AG04449 (cell line): ENCODE measurements around the gene CAD.

Experiments
- CTCF ChIA-PET: fragments of 350-600 bp; formaldehyde crosslinking; extraction: SDS; loops from one replicate; lab custom pipeline; 2021; ENCODE audit warnings: antibody characterized with exemption; lab: Yijun Ruan, JAX
- POLR2A ChIA-PET: fragments of 400-600, 350-600 bp; formaldehyde crosslinking; extraction: SDS; loops from one replicate; lab custom pipeline; 2020; ENCODE audit warnings: antibody characterized with exemption, inconsistent platforms; lab: Yijun Ruan, JAX
- DNase-seq: peaks from one replicate; pipeline ENCODE4 v3.0.0-alpha.2; 2010; ENCODE audit warnings: low read depth, low spot score
- H3K4me3 ChIP-seq: 2 replicates; pipeline ENCODE4 v1.5.1; 2011; ENCODE audit warnings: low read depth, mild to moderate bottlenecking, control low read depth, low read length
- TF ChIP-seq, protein P1 (sequence below): IDR thresholded peaks from one replicate; pipeline ENCODE4 v1.5.1; 2011; ENCODE audit warnings: mild to moderate bottlenecking, moderate library complexity, low read length, control low read depth, inconsistent platforms; ENCODE audit not compliant: insufficient read depth; ENCODE audit errors: missing control alignments

The CAD gene

DNA sequence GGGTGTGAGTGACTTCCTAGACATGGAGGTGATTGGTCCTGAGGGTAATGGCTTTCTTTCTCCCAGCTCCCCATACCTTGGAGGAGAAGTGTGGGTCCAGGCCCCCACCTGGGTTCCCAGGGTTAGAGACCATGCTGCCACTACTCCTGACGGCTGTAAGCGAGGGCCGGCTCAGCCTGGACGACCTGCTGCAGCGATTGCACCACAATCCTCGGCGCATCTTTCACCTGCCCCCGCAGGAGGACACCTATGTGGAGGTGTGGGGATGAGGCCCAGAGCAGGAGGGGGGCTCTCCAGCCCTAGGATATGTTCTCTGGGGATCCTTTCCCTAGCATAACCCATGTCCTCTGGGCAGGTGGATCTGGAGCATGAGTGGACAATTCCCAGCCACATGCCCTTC, 21.8 kb downstream of the CAD start:
- ChIA-PET POLR2A (no interaction called here), CTCF (interaction anchor here (1.1 kb wide), 1 partner anchor 13 kb away, joined by 3 read pairs; no protein-coding TSS in a partner anchor)
- TF ChIP-seq, protein P1, sequence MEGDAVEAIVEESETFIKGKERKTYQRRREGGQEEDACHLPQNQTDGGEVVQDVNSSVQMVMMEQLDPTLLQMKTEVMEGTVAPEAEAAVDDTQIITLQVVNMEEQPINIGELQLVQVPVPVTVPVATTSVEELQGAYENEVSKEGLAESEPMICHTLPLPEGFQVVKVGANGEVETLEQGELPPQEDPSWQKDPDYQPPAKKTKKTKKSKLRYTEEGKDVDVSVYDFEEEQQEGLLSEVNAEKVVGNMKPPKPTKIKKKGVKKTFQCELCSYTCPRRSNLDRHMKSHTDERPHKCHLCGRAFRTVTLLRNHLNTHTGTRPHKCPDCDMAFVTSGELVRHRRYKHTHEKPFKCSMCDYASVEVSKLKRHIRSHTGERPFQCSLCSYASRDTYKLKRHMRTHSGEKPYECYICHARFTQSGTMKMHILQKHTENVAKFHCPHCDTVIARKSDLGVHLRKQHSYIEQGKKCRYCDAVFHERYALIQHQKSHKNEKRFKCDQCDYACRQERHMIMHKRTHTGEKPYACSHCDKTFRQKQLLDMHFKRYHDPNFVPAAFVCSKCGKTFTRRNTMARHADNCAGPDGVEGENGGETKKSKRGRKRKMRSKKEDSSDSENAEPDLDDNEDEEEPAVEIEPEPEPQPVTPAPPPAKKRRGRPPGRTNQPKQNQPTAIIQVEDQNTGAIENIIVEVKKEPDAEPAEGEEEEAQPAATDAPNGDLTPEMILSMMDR: no peak

DNA sequence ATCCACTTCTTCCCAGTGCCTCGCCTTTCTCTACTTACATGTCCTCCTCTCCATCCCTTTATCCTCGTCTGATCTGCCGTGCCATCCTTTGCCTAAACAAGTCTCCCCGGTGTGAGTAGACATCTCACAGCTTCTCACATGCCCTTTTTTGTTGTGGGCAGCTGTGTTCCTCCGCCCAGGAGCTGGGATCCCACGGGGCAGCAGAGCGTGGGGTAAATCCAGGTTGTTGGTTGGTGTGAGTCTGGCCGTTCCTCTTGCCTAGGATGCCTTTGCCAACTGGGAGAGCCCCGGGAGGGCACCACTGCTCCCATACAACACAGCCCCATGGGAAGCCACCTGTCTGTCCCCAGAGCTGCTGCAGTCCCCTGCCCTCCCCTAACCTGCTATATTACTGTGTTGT, 23.2 kb downstream of the CAD start:
- CTCF ChIA-PET: interaction anchor here (1.3 to 1.6 kb wide), 2 partner anchors 15 to 63 kb away, joined by 3 to 8 read pairs; no protein-coding TSS in a partner anchor
- POLR2A ChIA-PET: no interaction called here
- H3K4me3 ChIP-seq: no peak overlapping the region
- DNase-seq: no peak
- TF ChIP-seq, protein P1: no peak

More for the DNA sequence above, 21.8 kb downstream of the CAD start:
- H3K4me3 ChIP-seq: no peak overlapping the region
- DNase-seq: no peak

DNA sequence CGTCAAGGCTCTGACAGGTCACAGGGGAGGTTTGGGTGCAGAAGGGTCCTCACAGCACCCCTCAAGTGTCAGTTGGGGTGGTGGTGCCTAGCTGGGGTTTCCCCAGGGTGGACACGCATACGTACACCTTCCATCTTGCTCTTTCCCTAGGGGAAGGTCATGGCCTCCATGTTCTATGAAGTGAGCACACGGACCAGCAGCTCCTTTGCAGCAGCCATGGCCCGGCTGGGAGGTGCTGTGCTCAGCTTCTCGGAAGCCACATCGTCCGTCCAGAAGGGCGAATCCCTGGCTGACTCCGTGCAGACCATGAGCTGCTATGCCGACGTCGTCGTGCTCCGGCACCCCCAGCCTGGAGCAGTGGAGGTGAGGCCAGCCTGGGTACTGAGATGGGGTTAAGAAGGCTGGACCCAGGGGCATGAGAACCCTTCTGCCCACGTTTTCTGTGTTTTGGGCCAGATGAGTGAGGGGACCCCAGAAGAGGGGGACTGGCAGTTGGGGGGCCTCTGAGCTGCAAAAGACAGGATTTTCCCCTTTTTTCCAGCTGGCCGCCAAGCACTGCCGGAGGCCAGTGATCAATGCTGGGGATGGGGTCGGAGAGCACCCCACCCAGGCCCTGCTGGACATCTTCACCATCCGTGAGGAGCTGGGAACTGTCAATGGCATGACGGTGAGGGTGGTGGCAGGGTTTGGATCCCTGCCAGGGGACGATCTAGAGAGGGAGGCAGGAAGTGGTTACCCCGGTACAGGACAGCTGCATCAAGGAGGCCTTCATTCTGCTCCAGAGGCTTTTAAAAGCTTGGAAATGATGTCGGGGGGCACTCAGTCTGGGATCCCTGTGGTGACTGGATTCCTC, 24.8 kb downstream of the CAD start:
- POLR2A ChIA-PET: interaction anchor here (0.9 kb wide), 1 partner anchor 10 kb away, joined by 3 read pairs; no protein-coding TSS in a partner anchor
- TF ChIP-seq, protein P1: no peak
- no peak for DNase-seq
- H3K4me3 ChIP-seq: no peak overlapping the region
- CTCF ChIA-PET: interaction anchor here (1.3 to 2.1 kb wide), 4 partner anchors 10 to 61 kb away, joined by 3 to 8 read pairs (median 6); no protein-coding TSS in a partner anchor

DNA sequence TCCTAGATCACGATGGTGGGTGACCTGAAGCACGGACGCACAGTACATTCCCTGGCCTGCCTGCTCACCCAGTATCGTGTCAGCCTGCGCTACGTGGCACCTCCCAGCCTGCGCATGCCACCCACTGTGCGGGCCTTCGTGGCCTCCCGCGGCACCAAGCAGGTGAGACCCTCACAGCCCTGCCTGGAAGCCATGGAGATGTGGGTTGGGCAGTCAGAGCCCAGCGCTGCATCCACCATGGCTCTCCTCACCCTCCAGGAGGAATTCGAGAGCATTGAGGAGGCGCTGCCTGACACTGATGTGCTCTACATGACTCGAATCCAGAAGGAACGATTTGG, 25.4 kb downstream of the CAD start:
- H3K4me3 ChIP-seq: no peak overlapping the region
- ChIA-PET POLR2A (interaction anchor here (1.0 kb wide), 1 partner anchor 16 kb away, joined by 3 read pairs; no protein-coding TSS in a partner anchor), CTCF (interaction anchor here (2.1 kb wide), 1 partner anchor 37 kb away, joined by 8 read pairs; no protein-coding TSS in a partner anchor)
- DNase-seq: no peak
- TF ChIP-seq, protein P1: no peak

DNA sequence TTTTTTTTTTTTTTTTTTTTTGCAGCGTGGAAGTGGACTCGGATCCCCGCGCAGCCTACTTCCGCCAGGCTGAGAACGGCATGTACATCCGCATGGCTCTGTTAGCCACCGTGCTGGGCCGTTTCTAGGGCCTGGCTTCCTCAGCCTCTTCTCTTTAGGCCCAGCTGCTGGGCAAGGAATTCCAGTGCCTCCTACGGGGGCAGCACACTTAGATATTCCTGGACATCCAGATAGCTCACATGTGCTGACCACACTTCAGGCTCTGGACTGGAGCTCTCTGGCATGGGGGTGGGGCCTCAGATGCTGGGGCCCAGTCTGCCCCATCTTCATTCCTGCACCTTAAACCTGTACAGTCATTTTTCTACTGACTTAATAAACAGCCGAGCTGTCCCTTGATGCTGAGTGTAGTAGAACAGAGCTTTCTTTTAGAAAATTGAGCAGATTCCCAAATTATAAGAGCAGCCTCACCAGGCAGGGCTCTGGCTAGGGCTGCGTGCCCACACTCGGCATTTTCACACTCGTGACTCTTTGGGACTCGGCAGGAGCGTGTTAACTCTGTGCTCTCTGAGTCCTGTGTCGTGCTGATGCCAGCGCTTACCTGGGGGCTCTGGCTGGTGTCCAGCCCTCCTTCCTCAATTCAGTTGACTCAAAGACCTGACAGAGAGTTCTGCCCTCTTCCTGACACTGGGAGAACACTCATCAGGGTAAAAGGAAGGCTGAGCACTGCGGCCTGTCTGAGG, 26.4 kb downstream of the CAD start:
- no peak overlapping the region for H3K4me3 ChIP-seq
- ChIA-PET POLR2A (interaction anchor here (1.0 kb wide), 1 partner anchor 17 kb away, joined by 3 read pairs; no protein-coding TSS in a partner anchor), CTCF (interaction anchor here (1.3 kb wide), 1 partner anchor 36 kb away, joined by 4 read pairs; no protein-coding TSS in a partner anchor)
- no peak for DNase-seq
- TF ChIP-seq, protein P1: no peak
